ENCODE results near the gene KLHL10.

KLHL10 gene

GRCh38 chr17:41894791-41895331 lies 57.2 kb downstream of the KLHL10 start:
- no peak for DNase-seq (ENCODE audit: low read depth in 2 of 2)

DNA sequence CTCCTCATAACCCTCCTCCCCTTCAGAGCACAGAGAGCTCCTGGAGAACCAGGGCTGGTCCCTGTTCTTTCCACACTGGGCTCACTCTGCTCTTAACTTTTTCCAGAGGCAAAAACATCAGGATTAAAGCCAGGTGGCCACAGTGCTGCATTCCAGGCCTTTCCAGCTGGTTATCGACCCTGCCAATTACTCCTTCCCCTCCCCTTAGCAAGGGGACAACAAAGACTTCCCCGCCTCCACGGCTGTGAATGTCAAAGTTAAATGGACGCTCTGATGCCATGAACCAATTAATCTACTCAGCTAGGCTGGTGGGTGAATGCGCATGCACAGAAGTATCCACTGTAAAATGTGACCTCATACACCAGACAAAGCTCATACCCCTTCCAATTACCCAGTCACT lies 58.0 kb downstream of the KLHL10 start:
- DNase-seq (ENCODE audit: low read depth in 2 of 2): no peak

DNA sequence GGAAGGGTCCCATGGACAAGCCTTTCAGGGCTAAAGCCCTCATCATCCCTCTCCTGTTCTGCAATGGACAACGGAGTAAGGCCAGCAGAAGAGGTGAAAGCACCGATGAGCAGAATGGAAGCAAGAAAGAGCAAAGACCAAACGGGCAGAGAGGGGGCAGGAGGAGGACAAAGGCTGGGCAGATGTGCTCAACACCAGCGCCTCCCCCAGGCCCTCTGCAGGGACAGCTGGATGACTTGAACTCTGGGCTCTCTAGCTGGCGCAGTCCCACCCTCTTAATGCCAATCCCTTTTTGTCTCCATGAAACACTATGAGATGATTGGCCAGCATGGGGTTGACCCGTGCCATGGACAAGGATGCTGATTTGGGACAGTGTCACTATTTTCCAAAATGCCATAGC lies 59.1 kb downstream of the KLHL10 start:
- DNase-seq (ENCODE audit: low read depth in 2 of 2): no peak
